HepG2 (cell line): ENCODE results near the gene CMTM4. TPM values are rescaled to one million over a fixed set of nuclear protein-coding genes. Genes with fewer than 3 reads are reported as not detected.

Experiments
- ATAC-seq: fragments of 200-7000 bp; cut with Tn5 transposase; 3 replicates; pipeline ENCODE4 v1.9.1; 2020; ENCODE audit warnings: mild to moderate bottlenecking, moderate library complexity
- BruUV-seq: library from RNA; stranded (reverse); fragments of 400-500 nt; replicated peaks from 2 replicates; lab custom pipeline; 2021; lab: Mats Ljungman, UMichigan
- CTCF ChIA-PET: fragments of 300-600 bp; formaldehyde crosslinking; extraction: SDS; loops from one replicate; lab custom pipeline; 2021; ENCODE audit warnings: low total read pairs, inconsistent platforms, low intra/inter-chr PET ratio; lab: Yijun Ruan, JAX
- POLR2A ChIA-PET: fragments of 350-600 bp; sonication (Branson Sonifier 250); formaldehyde crosslinking; loops from one replicate; lab custom pipeline; 2020; ENCODE audit warnings: antibody characterized with exemption, inconsistent platforms; lab: Yijun Ruan, JAX
- DNase-seq: peaks from one replicate; pipeline ENCODE4 v3.0.0-alpha.2; 2015; ENCODE audit warnings: low spot score
- FAIRE-seq: peaks from 3 replicates; lab custom pipeline; 2011; peaks lifted over from hg19 to GRCh38; lab: Jason Lieb, UNC
- H2AFZ ChIP-seq: one replicate; pipeline ENCODE4 v1.6.1; 2011; ENCODE audit warnings: low read length, inconsistent platforms
- H3K27ac ChIP-seq: fragments of 300-600 bp; 3 replicates; pipeline ENCODE4 v1.8.0; 2011; ENCODE audit warnings: mixed run types, mild to moderate bottlenecking, mixed read lengths, low read length, inconsistent platforms; ENCODE audit not compliant: insufficient read depth; ENCODE audit errors: extremely low read length
- H3K27me3 ChIP-seq, 2 experiments: fragments of 200-600 bp in 1 of 2; 2 replicates in 1 of 2; 3 replicates in 1 of 2; pipeline versions ENCODE4 v1.6.0 to v1.8.0; 2011; ENCODE audit warnings: low read length in 2 of 2, mild to moderate bottlenecking in 2 of 2, moderate library complexity in 2 of 2, inconsistent platforms in 1 of 2; ENCODE audit not compliant: insufficient read depth in 2 of 2, control insufficient read depth in 1 of 2
- H3K36me3 ChIP-seq, 2 experiments: fragments of 200-600 bp in 1 of 2; replicated peaks in 1 of 2; 2 replicates in 1 of 2; 3 replicates in 1 of 2; pipeline versions ENCODE4 v1.5.1 to v1.8.0; 2011; ENCODE audit warnings: low read length in 2 of 2, inconsistent platforms in 1 of 2; ENCODE audit not compliant: insufficient read depth in 2 of 2, control insufficient read depth in 1 of 2
- H3K4me1 ChIP-seq: 2 replicates; pipeline ENCODE4 v1.5.1; 2012; ENCODE audit warnings: low read length, inconsistent platforms; ENCODE audit not compliant: insufficient read depth
- H3K4me2 ChIP-seq: 2 replicates; pipeline ENCODE4 v1.6.0; 2011; ENCODE audit warnings: low read depth, low read length, inconsistent platforms
- H3K4me3 ChIP-seq, 3 experiments: fragments of 200-600 bp in 1 of 3; sonication (generic), shearing (Covaris generic) in 1 of 3; replicated peaks in 1 of 3; 2 replicates each; pipeline ENCODE4 v1.5.1; 2011 to 2016; ENCODE audit warnings: low read length in 3 of 3, inconsistent platforms in 2 of 3, low read depth in 2 of 3, mild to moderate bottlenecking in 2 of 3, control low read depth in 1 of 3, mixed read lengths in 1 of 3; ENCODE audit not compliant: insufficient read depth in 1 of 3
- H3K79me2 ChIP-seq: one replicate; pipeline ENCODE4 v1.6.1; 2011; ENCODE audit warnings: low read length, inconsistent platforms; ENCODE audit not compliant: insufficient read depth
- H3K9ac ChIP-seq: 2 replicates; pipeline ENCODE4 v1.6.0; 2011; ENCODE audit warnings: mild to moderate bottlenecking, low read depth, low read length, inconsistent platforms; ENCODE audit not compliant: insufficient read depth
- H3K9me3 ChIP-seq: 2 replicates; pipeline ENCODE4 v1.5.1; 2012; ENCODE audit warnings: mild to moderate bottlenecking, low read length
- H4K20me1 ChIP-seq: 2 replicates; pipeline ENCODE4 v1.6.0; 2011; ENCODE audit warnings: inconsistent platforms, mild to moderate bottlenecking, low read length, moderate library complexity; ENCODE audit not compliant: insufficient read depth
- CBX1 ChIP-seq: IDR thresholded peaks from one replicate; pipeline ENCODE4 v1.6.1; 2016; ENCODE audit warnings: antibody characterized with exemption, low read depth
- FOXC1 ChIP-seq: sonication (generic); formaldehyde crosslinking; IDR thresholded peaks from 2 replicates; pipeline ENCODE4 v1.8.0; 2022; ENCODE audit warnings: mild to moderate bottlenecking, missing genetic modification reagents, borderline replicate concordance
- GABPA ChIP-seq, 2 experiments: IDR thresholded peaks; 2 replicates each; pipeline ENCODE4 v1.6.1; 2011 to 2016; ENCODE audit warnings: low read depth in 2 of 2, low read length in 1 of 2, missing biosample characterization in 1 of 2, missing genetic modification characterization in 1 of 2
- HDAC2 ChIP-seq: sonication (generic); formaldehyde crosslinking; IDR thresholded peaks from 2 replicates; pipeline ENCODE4 v1.4.0; 2020; ENCODE audit warnings: missing genetic modification reagents
- ISL2 ChIP-seq: sonication (generic); formaldehyde crosslinking; IDR thresholded peaks from 2 replicates; pipeline ENCODE4 v1.5.0; 2020; ENCODE audit warnings: missing genetic modification reagents
- SALL1 ChIP-seq: sonication (generic); formaldehyde crosslinking; IDR thresholded peaks from 2 replicates; pipeline ENCODE4 v1.8.0; 2022; ENCODE audit warnings: mild to moderate bottlenecking, missing genetic modification reagents
- SOX13 ChIP-seq, 3 experiments: fragments of 450-650 bp in 1 of 3; sonication (generic) in 1 of 3; formaldehyde crosslinking in 1 of 3; IDR thresholded peaks in 2 of 3; conservative IDR thresholded peaks in 1 of 3; 2 replicates each; pipeline versions ENCODE4 v1.5.0 to v1.6.1; 2016 to 2020; ENCODE audit warnings: antibody characterized with exemption in 1 of 3, mild to moderate bottlenecking in 1 of 3, missing compliant biosample characterization in 1 of 3, missing genetic modification reagents in 1 of 3, moderate library complexity in 1 of 3
- SP5 ChIP-seq: IDR thresholded peaks from 2 replicates; pipeline ENCODE4 v1.6.1; 2016; ENCODE audit warnings: low read depth, borderline replicate concordance
- ZBTB7A ChIP-seq: sonication (generic); formaldehyde crosslinking; IDR thresholded peaks from 2 replicates; pipeline ENCODE4 v1.8.0; 2022; ENCODE audit warnings: mild to moderate bottlenecking, missing genetic modification reagents
- ZNF256 ChIP-seq: sonication (generic); formaldehyde crosslinking; conservative IDR thresholded peaks from 2 replicates; pipeline ENCODE4 v1.4.0; 2020; ENCODE audit warnings: missing genetic modification reagents
- ZNF879 ChIP-seq: sonication (generic); formaldehyde crosslinking; IDR thresholded peaks from 2 replicates; pipeline ENCODE4 v1.8.1; 2023; ENCODE audit warnings: missing genetic modification reagents
- ZSCAN9 ChIP-seq: IDR thresholded peaks from 2 replicates; pipeline ENCODE4 v1.6.1; 2016; ENCODE audit warnings: borderline replicate concordance
- WGBS: methylation state at CpG from one replicate; pipeline ENCODE4 v1.1.6; 2017; ENCODE audit warnings: low lambda C conversion rate; 5-methylcytosine and 5-hydroxymethylcytosine counted together
- in situ Hi-C: cut with HindIII; loops from 2 replicates; pipeline ENCODE4 v1.10.0; 2017; ENCODE audit warnings: low pct_unique_long_range_greater_than_20kb; ENCODE audit not compliant: extremely low pct_ligation_motif_present
- intact Hi-C: fragments of 100-400 bp; cut with micrococcal nuclease; formaldehyde crosslinking; loops from one replicate; pipeline ENCODE4 v1.10.0; 2022; ENCODE audit not compliant: unreplicated experiment
- polyA plus RNA-seq, 8 experiments: library from polyadenylated mRNA; depleted of rRNA in 3 of 8; stranded (reverse) in 7 of 8; unstranded in 1 of 8; fragments of >200 nt; fragmentation: Illumina TruSeq in 4 of 8; extraction: Trizol in 4 of 8; gene quantifications; 2 replicates each; pipeline versions ENCODE4 v1.2.1 to v1.2.3, GENCODE V29; 2011 to 2016; ENCODE audit warnings: low read depth in 4 of 8, missing spikeins in 1 of 8, mixed read lengths in 1 of 8; ENCODE audit not compliant: insufficient read depth in 1 of 8
- total RNA-seq, 5 experiments: library from RNA; depleted of rRNA; stranded (reverse); fragments of >200 nt; fragmentation: Illumina TruSeq; extraction: Trizol; gene quantifications; 2 replicates each; pipeline ENCODE4 v1.2.3, GENCODE V29; 2016; ENCODE audit warnings: low read depth in 1 of 5

CMTM4 gene
- total and polyA plus RNA-seq, 2 of the 13 experiments (the other 11 are each of a cell fraction or from before 2014, with no cell fraction given), result 32.0 to 36.3 TPM

DNA sequence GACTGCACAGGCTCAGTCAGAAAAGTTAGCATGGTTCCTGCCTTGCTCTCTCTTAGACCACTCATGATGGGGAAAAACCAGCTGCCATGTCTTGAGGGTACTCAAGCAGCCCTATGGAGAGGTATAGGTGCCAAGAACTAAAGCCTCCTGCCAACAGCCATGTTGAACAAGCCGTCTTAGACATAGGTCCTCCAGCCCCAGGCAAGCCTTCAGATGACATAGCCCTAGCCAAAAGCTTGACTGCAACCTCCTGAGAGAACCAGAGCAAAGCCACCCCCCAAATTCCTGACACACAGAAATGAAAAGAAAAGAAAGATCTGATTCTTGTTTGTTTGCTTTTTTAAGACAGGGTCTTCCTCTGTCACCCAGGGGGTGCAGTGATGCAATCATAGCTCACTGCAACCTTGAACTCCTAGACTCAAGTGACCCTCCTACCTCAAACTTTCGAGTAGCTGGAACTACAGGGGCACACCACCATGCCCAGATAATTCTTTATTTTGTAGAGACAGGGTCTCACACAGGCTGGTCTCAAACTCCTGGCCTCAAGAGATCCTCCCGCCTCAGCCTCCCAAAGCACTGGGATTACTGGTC lies 55.7 kb downstream of the CMTM4 start (continued):
- peak; percentile 67; the same call in 1 of the 2 replicates for TF ChIP-seq SP5 (CRISPR knock-in tag)
- no peak for TF ChIP-seq GABPA (IDR thresholded peaks at IDR 0.05; ENCODE audit: low read depth, low read length)
- 0 out of 2 replicates have a peak, but pooled peaks have one; percentile 13 for TF ChIP-seq GABPA (CRISPR knock-in tag; IDR thresholded peaks at IDR 0.05; ENCODE audit: low read depth)
- TF ChIP-seq ISL2 (CRISPR knock-in tag), result 0 out of 2 replicates have a peak, but pooled peaks have one; percentile 40
- TF ChIP-seq CBX1, result no peak
- TF ChIP-seq ZBTB7A (CRISPR knock-in tag), result peak; percentile 58; the same call in 1 of the 2 replicates
- 0 out of 2 replicates have a peak, but pooled peaks have one; percentile 26 for TF ChIP-seq FOXC1 (CRISPR knock-in tag)
- 0 out of 2 replicates have a peak, but pooled peaks have one; percentile 27 for TF ChIP-seq HDAC2 (CRISPR knock-in tag)
- TF ChIP-seq SOX13 (IDR thresholded peaks at IDR 0.05), result no peak
- TF ChIP-seq SOX13 (CRISPR knock-in tag; conservative IDR thresholded peaks at IDR 0.05 in 1 of 2, IDR thresholded peaks at IDR 0.05 in 1 of 2), result peak in 1 of 2 experiments; percentile 62; a peak in 1 of 4 replicates
- no peak for TF ChIP-seq ZNF879 (CRISPR knock-in tag)
- TF ChIP-seq SALL1 (CRISPR knock-in tag), result peak; percentile 65

- peaks cover 42% of the 10 kb centered on the region for H3K4me1 ChIP-seq
- no peak overlapping the region for H3K4me3 ChIP-seq
- no peak overlapping the region for H3K27ac ChIP-seq
- in situ Hi-C loops, result no loop called here
- no peak overlapping the region for H2AFZ ChIP-seq
- DNase-seq (no peak), FAIRE-seq (no peak), ATAC-seq (no peak)
- H3K4me2 ChIP-seq, result no peak overlapping the region
- intact Hi-C loops, result no loop called here
- H3K36me3 ChIP-seq, result no peaks in the 10 kb centered on the region; a peak in 1 of 5 replicates
- POLR2A ChIA-PET, result no interaction called here
- H3K27me3 ChIP-seq, result no peaks in the 10 kb centered on the region
- BruUV-seq, result no TSS peak
- H3K9me3 ChIP-seq, result no peaks in the 10 kb centered on the region
- H3K79me2 ChIP-seq, result no peaks in the 10 kb centered on the region
- H3K9ac ChIP-seq, result no peak overlapping the region
- no peaks in the 10 kb centered on the region; the same call in 1 of the 2 replicates for H4K20me1 ChIP-seq
- WGBS, result 95% methylated on average over 6 of the region's 6 CpGs
- CTCF ChIA-PET, result no interaction called here
- no peak for TF ChIP-seq ZSCAN9 (CRISPR knock-in tag)
- no peak for TF ChIP-seq ZNF256 (CRISPR knock-in tag)
Measured at GRCh38 chr16:66639091-66639885, 57.3 kb downstream of the CMTM4 start.
